GM23338 (cell line): ENCODE measurements around the gene CARF. TPM values are rescaled to one million over a fixed set of nuclear protein-coding genes. Genes with fewer than 3 reads are reported as not detected.

Experiments
- ATAC-seq: fragments of 200-7000 bp; cut with Tn5 transposase; 3 replicates; pipeline ENCODE4 v1.9.1; 2020
- DNase-seq: peaks from one replicate; pipeline ENCODE4 v3.0.0-alpha.2; 2015; ENCODE audit warnings: low spot score
- H2AFZ ChIP-seq: fragments of 200-600 bp; sonication (generic); 2 replicates; pipeline ENCODE4 v1.8.0; 2016; ENCODE audit warnings: antibody characterized with exemption, mild to moderate bottlenecking, moderate library complexity
- H3F3A ChIP-seq: fragments of 200-600 bp; sonication (generic); replicated peaks from 2 replicates; pipeline ENCODE4 v1.8.0; 2017; ENCODE audit warnings: antibody characterized with exemption, mixed run types, low read depth
- H3K27ac ChIP-seq: fragments of 200-600 bp; sonication (generic); 2 replicates; pipeline ENCODE4 v1.6.1; 2016; ENCODE audit warnings: low read depth
- H3K27me3 ChIP-seq: fragments of 200-600 bp; sonication (generic); 2 replicates; pipeline ENCODE4 v1.8.0; 2016; ENCODE audit warnings: mild to moderate bottlenecking, mixed run types, moderate library complexity; ENCODE audit not compliant: insufficient read depth
- H3K36me3 ChIP-seq: fragments of 200-600 bp; sonication (generic); 2 replicates; pipeline ENCODE4 v1.8.0; 2016; ENCODE audit warnings: mild to moderate bottlenecking; ENCODE audit not compliant: insufficient read depth
- H3K4me1 ChIP-seq: fragments of 200-600 bp; sonication (generic); 2 replicates; pipeline ENCODE4 v1.8.0; 2016; ENCODE audit warnings: mild to moderate bottlenecking, moderate library complexity; ENCODE audit not compliant: insufficient read depth
- H3K4me2 ChIP-seq: fragments of 200-600 bp; sonication (generic); 2 replicates; pipeline ENCODE4 v1.7.1; 2017; ENCODE audit warnings: mixed run types
- H3K4me3 ChIP-seq: fragments of 200-600 bp; sonication (generic); 2 replicates; pipeline ENCODE4 v1.6.1; 2016; ENCODE audit warnings: mixed run types
- H3K79me2 ChIP-seq: fragments of 200-600 bp; sonication (generic); replicated peaks from 2 replicates; pipeline ENCODE4 v1.8.0; 2017; ENCODE audit warnings: mild to moderate bottlenecking; ENCODE audit not compliant: insufficient read depth
- H3K9me2 ChIP-seq: fragments of 200-600 bp; sonication (generic); 2 replicates; pipeline ENCODE4 v1.8.0; 2017; ENCODE audit not compliant: insufficient read depth
- H4K20me1 ChIP-seq: fragments of 200-600 bp; sonication (generic); replicated peaks from 2 replicates; pipeline ENCODE4 v1.8.0; 2017; ENCODE audit warnings: mild to moderate bottlenecking; ENCODE audit not compliant: insufficient read depth
- H3K27ac Mint-ChIP-seq: 2 replicates; pipeline ENCODE4 v1.8.0; 2020; ENCODE audit warnings: inconsistent platforms, mild to moderate bottlenecking, moderate library complexity, mixed read lengths
- H3K27me3 Mint-ChIP-seq: 3 replicates; pipeline ENCODE4 v1.8.0; 2022; ENCODE audit warnings: low read depth, mild to moderate bottlenecking, moderate library complexity, mixed read lengths, inconsistent platforms; ENCODE audit not compliant: insufficient read depth, poor library complexity
- H3K36me3 Mint-ChIP-seq: 3 replicates; pipeline ENCODE4 v1.8.0; 2021; ENCODE audit warnings: low read depth, mild to moderate bottlenecking, inconsistent platforms, moderate library complexity, mixed read lengths
- H3K4me1 Mint-ChIP-seq: 3 replicates; pipeline ENCODE4 v1.8.0; 2020; ENCODE audit warnings: mild to moderate bottlenecking, inconsistent platforms, mixed read lengths
- H3K4me3 Mint-ChIP-seq: 3 replicates; pipeline ENCODE4 v1.8.0; 2021; ENCODE audit warnings: moderate library complexity, mild to moderate bottlenecking, inconsistent platforms, mixed read lengths
- H3K9me3 Mint-ChIP-seq: 3 replicates; pipeline ENCODE4 v1.8.0; 2020; ENCODE audit warnings: moderate library complexity, mild to moderate bottlenecking, inconsistent platforms, mixed read lengths
- CREB1 ChIP-seq: fragments of 250-450 bp; sonication (Bioruptor Pico); IDR thresholded peaks from 2 replicates; pipeline ENCODE4 v1.5.0; 2020; ENCODE audit warnings: low read depth, mild to moderate bottlenecking, moderate library complexity
- EZH2 ChIP-seq: fragments of 200-600 bp; sonication (generic); IDR thresholded peaks from one replicate; pipeline ENCODE4 v1.8.0; 2017; ENCODE audit warnings: antibody characterized with exemption, mild to moderate bottlenecking, low read depth; ENCODE audit not compliant: unreplicated experiment
- EZH2phosphoT487 ChIP-seq: fragments of 200-600 bp; sonication (generic); IDR thresholded peaks from one replicate; pipeline ENCODE4 v1.8.1; 2018; ENCODE audit warnings: antibody characterized with exemption; ENCODE audit not compliant: unreplicated experiment
- JUNB ChIP-seq: IDR thresholded peaks from one replicate; pipeline ENCODE4 v1.6.1; 2016; ENCODE audit warnings: antibody characterized with exemption; ENCODE audit not compliant: unreplicated experiment
- NANOG ChIP-seq: IDR thresholded peaks from 2 replicates; pipeline ENCODE4 v1.6.1; 2016; ENCODE audit warnings: antibody characterized with exemption, borderline replicate concordance
- POLR2AphosphoS5 ChIP-seq: IDR thresholded peaks from 2 replicates; pipeline ENCODE4 v1.6.1; 2016; ENCODE audit warnings: antibody characterized with exemption, low read depth
- STAT1 ChIP-seq: IDR thresholded peaks from one replicate; pipeline ENCODE4 v1.6.1; 2016; ENCODE audit warnings: antibody characterized with exemption; ENCODE audit not compliant: unreplicated experiment
- ZNF114 ChIP-seq: fragments of 250-450 bp; sonication (Bioruptor Pico); IDR thresholded peaks from 2 replicates; pipeline ENCODE4 v1.5.0; 2020; ENCODE audit warnings: mild to moderate bottlenecking, moderate library complexity
- ZNF331 ChIP-seq: fragments of 250-450 bp; sonication (Bioruptor Pico); IDR thresholded peaks from 2 replicates; pipeline ENCODE4 v1.5.0; 2020; ENCODE audit warnings: low read depth, mild to moderate bottlenecking, moderate library complexity
- polyA plus RNA-seq: library from polyadenylated mRNA; unstranded; fragments of >200 nt; fragmentation: Nextera tagmentation; extraction: Ambion mirVana; gene quantifications from 2 replicates; pipeline ENCODE4 v1.2.1, GENCODE V29; 2016
- total RNA-seq: library from RNA; depleted of rRNA; stranded (reverse); fragments of >200 nt; shearing (Covaris generic); gene quantifications from 2 replicates; pipeline ENCODE4 v1.2.3, GENCODE V29; 2014
- TF ChIP-seq, protein P1 (sequence below): IDR thresholded peaks from 2 replicates; pipeline ENCODE4 v1.6.1; 2016; ENCODE audit warnings: antibody characterized with exemption
- TF ChIP-seq, protein P2 (sequence below): IDR thresholded peaks from one replicate; pipeline ENCODE4 v1.6.1; 2018; ENCODE audit warnings: antibody characterized with exemption; ENCODE audit not compliant: unreplicated experiment
- TF ChIP-seq, protein P3 (sequence below), 2 experiments: fragments of 200-600 bp in 1 of 2; sonication (generic) in 1 of 2; conservative IDR thresholded peaks; 2 replicates each; pipeline versions ENCODE4 v1.5.1 to v1.6.1; 2016 to 2017; ENCODE audit warnings: antibody characterized with exemption in 2 of 2, low read depth in 2 of 2, mild to moderate bottlenecking in 2 of 2, moderate library complexity in 1 of 2
- TF ChIP-seq, protein P4 (sequence below): fragments of 250-450 bp; sonication (Bioruptor Pico); IDR thresholded peaks from 2 replicates; pipeline ENCODE4 v1.5.0; 2020; ENCODE audit warnings: mild to moderate bottlenecking, moderate library complexity

Gene CARF
- total and polyA plus RNA-seq, 2 experiments from 2014 or later = 1.7 to 3.3 TPM

DNA sequence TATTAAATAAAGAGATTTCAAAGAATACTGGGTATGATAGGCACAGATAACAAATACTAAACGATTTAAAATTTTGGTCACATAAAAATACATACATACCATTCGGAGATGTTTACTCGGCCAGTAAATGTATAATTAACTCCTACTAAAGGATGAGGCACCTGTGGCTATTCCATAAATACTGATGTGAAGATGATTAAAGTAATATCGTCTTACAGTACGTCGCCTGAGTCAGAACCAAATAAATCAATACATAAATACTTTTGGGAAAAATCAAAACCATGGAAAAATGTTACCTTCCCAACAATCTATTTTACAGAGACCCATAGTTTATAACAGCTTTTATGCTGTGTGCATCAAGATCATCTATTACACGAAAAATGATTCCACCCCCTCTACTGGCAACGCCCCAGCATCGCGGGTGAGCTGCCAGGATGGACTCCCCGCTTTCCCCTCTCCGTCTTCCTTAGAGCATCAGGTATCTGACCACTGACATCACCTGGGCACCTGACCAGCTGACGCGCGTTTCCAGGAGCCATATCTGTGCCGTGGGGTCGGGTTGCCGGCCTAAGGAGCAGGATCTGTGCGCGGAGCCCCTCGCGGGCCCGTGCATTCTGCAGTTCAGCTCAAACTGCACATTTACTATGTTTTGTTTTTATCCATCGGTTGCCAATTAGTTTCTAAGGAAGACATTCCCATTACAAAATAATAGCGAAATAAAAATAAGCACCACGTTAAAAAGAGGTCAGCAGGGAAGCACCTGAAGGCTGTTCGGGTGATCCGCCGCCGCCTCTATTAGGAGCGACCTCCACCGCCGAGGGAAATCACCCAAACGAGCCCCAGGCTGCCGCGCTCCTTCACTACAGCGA, 41.4 kb upstream of the CARF start:
- Histone ChIP-seq H3K9me2 (no peaks in the 10 kb centered on the region), H3K27me3 (no peaks in the 10 kb centered on the region; the same call in 1 of the 2 replicates), H3K27ac (no peak overlapping the region), H3F3A (no peaks in the 10 kb centered on the region; the same call in 1 of the 2 replicates), H3K36me3 (no peaks in the 10 kb centered on the region), H3K4me1 (no peaks in the 10 kb centered on the region), H4K20me1 (no peaks in the 10 kb centered on the region), H3K4me3 (peak overlapping the region; percentile 83), H3K4me2 (peak overlapping the region; percentile 85), H2AFZ (peak overlapping the region; percentile 39), H3K79me2 (no peaks in the 10 kb centered on the region)
- H3K4me3 Mint-ChIP-seq = peak overlapping the region; percentile 89
- no peaks in the 10 kb centered on the region for H3K9me3 Mint-ChIP-seq
- TF ChIP-seq NANOG (no peak), POLR2AphosphoS5 (peak; percentile 72), ZNF331 (CRISPR knock-in tag) (no peak), STAT1 (no peak), CREB1 (CRISPR knock-in tag) (peak; percentile 79), ZNF114 (no peak), EZH2 (no peak), JUNB (no peak), EZH2phosphoT487 (no peak)
- TF ChIP-seq, protein P1, sequence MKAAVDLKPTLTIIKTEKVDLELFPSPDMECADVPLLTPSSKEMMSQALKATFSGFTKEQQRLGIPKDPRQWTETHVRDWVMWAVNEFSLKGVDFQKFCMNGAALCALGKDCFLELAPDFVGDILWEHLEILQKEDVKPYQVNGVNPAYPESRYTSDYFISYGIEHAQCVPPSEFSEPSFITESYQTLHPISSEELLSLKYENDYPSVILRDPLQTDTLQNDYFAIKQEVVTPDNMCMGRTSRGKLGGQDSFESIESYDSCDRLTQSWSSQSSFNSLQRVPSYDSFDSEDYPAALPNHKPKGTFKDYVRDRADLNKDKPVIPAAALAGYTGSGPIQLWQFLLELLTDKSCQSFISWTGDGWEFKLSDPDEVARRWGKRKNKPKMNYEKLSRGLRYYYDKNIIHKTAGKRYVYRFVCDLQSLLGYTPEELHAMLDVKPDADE = no peak; the same call in 1 of the 2 replicates
- TF ChIP-seq, protein P2, sequence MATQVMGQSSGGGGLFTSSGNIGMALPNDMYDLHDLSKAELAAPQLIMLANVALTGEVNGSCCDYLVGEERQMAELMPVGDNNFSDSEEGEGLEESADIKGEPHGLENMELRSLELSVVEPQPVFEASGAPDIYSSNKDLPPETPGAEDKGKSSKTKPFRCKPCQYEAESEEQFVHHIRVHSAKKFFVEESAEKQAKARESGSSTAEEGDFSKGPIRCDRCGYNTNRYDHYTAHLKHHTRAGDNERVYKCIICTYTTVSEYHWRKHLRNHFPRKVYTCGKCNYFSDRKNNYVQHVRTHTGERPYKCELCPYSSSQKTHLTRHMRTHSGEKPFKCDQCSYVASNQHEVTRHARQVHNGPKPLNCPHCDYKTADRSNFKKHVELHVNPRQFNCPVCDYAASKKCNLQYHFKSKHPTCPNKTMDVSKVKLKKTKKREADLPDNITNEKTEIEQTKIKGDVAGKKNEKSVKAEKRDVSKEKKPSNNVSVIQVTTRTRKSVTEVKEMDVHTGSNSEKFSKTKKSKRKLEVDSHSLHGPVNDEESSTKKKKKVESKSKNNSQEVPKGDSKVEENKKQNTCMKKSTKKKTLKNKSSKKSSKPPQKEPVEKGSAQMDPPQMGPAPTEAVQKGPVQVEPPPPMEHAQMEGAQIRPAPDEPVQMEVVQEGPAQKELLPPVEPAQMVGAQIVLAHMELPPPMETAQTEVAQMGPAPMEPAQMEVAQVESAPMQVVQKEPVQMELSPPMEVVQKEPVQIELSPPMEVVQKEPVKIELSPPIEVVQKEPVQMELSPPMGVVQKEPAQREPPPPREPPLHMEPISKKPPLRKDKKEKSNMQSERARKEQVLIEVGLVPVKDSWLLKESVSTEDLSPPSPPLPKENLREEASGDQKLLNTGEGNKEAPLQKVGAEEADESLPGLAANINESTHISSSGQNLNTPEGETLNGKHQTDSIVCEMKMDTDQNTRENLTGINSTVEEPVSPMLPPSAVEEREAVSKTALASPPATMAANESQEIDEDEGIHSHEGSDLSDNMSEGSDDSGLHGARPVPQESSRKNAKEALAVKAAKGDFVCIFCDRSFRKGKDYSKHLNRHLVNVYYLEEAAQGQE = no peak
- TF ChIP-seq, protein P3, sequence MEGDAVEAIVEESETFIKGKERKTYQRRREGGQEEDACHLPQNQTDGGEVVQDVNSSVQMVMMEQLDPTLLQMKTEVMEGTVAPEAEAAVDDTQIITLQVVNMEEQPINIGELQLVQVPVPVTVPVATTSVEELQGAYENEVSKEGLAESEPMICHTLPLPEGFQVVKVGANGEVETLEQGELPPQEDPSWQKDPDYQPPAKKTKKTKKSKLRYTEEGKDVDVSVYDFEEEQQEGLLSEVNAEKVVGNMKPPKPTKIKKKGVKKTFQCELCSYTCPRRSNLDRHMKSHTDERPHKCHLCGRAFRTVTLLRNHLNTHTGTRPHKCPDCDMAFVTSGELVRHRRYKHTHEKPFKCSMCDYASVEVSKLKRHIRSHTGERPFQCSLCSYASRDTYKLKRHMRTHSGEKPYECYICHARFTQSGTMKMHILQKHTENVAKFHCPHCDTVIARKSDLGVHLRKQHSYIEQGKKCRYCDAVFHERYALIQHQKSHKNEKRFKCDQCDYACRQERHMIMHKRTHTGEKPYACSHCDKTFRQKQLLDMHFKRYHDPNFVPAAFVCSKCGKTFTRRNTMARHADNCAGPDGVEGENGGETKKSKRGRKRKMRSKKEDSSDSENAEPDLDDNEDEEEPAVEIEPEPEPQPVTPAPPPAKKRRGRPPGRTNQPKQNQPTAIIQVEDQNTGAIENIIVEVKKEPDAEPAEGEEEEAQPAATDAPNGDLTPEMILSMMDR (conservative IDR thresholded peaks at IDR 0.05; ENCODE audit: low read depth in 2 of 2) = peak; percentile 61 to 63
- TF ChIP-seq, protein P4, sequence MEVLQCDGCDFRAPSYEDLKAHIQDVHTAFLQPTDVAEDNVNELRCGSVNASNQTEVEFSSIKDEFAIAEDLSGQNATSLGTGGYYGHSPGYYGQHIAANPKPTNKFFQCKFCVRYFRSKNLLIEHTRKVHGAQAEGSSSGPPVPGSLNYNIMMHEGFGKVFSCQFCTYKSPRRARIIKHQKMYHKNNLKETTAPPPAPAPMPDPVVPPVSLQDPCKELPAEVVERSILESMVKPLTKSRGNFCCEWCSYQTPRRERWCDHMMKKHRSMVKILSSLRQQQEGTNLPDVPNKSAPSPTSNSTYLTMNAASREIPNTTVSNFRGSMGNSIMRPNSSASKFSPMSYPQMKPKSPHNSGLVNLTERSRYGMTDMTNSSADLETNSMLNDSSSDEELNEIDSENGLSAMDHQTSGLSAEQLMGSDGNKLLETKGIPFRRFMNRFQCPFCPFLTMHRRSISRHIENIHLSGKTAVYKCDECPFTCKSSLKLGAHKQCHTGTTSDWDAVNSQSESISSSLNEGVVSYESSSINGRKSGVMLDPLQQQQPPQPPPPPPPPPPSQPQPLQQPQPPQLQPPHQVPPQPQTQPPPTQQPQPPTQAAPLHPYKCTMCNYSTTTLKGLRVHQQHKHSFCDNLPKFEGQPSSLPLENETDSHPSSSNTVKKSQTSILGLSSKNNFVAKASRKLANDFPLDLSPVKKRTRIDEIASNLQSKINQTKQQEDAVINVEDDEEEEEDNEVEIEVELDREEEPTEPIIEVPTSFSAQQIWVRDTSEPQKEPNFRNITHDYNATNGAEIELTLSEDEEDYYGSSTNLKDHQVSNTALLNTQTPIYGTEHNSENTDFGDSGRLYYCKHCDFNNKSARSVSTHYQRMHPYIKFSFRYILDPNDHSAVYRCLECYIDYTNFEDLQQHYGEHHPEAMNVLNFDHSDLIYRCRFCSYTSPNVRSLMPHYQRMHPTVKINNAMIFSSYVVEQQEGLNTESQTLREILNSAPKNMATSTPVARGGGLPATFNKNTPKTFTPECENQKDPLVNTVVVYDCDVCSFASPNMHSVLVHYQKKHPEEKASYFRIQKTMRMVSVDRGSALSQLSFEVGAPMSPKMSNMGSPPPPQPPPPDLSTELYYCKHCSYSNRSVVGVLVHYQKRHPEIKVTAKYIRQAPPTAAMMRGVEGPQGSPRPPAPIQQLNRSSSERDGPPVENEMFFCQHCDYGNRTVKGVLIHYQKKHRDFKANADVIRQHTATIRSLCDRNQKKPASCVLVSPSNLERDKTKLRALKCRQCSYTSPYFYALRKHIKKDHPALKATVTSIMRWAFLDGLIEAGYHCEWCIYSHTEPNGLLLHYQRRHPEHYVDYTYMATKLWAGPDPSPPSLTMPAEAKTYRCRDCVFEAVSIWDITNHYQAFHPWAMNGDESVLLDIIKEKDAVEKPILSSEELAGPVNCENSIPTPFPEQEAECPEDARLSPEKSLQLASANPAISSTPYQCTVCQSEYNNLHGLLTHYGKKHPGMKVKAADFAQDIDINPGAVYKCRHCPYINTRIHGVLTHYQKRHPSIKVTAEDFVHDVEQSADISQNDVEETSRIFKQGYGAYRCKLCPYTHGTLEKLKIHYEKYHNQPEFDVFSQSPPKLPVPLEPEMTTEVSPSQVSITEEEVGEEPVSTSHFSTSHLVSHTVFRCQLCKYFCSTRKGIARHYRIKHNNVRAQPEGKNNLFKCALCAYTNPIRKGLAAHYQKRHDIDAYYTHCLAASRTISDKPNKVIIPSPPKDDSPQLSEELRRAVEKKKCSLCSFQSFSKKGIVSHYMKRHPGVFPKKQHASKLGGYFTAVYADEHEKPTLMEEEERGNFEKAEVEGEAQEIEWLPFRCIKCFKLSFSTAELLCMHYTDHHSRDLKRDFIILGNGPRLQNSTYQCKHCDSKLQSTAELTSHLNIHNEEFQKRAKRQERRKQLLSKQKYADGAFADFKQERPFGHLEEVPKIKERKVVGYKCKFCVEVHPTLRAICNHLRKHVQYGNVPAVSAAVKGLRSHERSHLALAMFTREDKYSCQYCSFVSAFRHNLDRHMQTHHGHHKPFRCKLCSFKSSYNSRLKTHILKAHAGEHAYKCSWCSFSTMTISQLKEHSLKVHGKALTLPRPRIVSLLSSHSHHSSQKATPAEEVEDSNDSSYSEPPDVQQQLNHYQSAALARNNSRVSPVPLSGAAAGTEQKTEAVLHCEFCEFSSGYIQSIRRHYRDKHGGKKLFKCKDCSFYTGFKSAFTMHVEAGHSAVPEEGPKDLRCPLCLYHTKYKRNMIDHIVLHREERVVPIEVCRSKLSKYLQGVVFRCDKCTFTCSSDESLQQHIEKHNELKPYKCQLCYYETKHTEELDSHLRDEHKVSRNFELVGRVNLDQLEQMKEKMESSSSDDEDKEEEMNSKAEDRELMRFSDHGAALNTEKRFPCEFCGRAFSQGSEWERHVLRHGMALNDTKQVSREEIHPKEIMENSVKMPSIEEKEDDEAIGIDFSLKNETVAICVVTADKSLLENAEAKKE = no peak
- ATAC-seq = peak; percentile 83
- peaks cover 11% of the 10 kb centered on the region; the same call in 2 of the 3 replicates for H3K4me1 Mint-ChIP-seq
- no peaks in the 10 kb centered on the region; the same call in 2 of the 3 replicates for H3K36me3 Mint-ChIP-seq
- peak overlapping the region; percentile 89; the same call in 1 of the 2 replicates for H3K27ac Mint-ChIP-seq
- peaks cover 7% of the 10 kb centered on the region for H3K27me3 Mint-ChIP-seq
- DNase-seq = peak; percentile 95
